Lower leg skin (tissue), 4 donors: ENCODE measurements around the gene PARK7. TPM values are rescaled to one million over a fixed set of nuclear protein-coding genes. Genes with fewer than 3 reads are reported as not detected.

Source experiments
- DNase-seq, 2 donors: peaks; one replicate each; pipeline ENCODE4 v3.0.0-alpha.2; 2019; ENCODE audit warnings: low spot score in 2 of 2
- H3K4me3 ChIP-seq: fragments of 200-600 bp; sonication (generic); 2 replicates; pipeline ENCODE4 v1.5.1; 2017; ENCODE audit warnings: mild to moderate bottlenecking, low read depth; ENCODE audit not compliant: poor library complexity, severe bottlenecking
- POLR2A ChIP-seq, 2 donors: fragments of 450-650 bp; IDR thresholded peaks; one replicate each; pipeline ENCODE4 v1.6.1; 2016 to 2017; ENCODE audit warnings: antibody characterized with exemption in 2 of 2, mild to moderate bottlenecking in 1 of 2, moderate library complexity in 1 of 2
- WGBS, 2 donors: methylation state at CpG; one replicate each; pipeline ENCODE4 v1.1.5; 2018; 5-methylcytosine and 5-hydroxymethylcytosine counted together
- intact Hi-C: fragments of 100-400 bp; cut with DNase I; formaldehyde crosslinking; loops from one replicate; pipeline ENCODE4 v1.15.0; 2023; ENCODE audit warnings: low total_unique reads
- total RNA-seq, 4 donors: library from RNA; depleted of rRNA; stranded (reverse); fragments of >200 nt; gene quantifications; one replicate each; pipeline ENCODE4 v1.1.0, GENCODE V29; 2016
- TF ChIP-seq, protein P1 (sequence below), 3 donors: fragments of 450-650 bp; IDR thresholded peaks; one replicate each; pipeline ENCODE4 v1.5.1; 2016; ENCODE audit warnings: antibody characterized with exemption in 3 of 3, mild to moderate bottlenecking in 3 of 3, moderate library complexity in 2 of 3

Gene PARK7
- total RNA-seq, 4 donors from 2014 or later, result 74.8 to 94.0 (median 87.8) TPM

DNA sequence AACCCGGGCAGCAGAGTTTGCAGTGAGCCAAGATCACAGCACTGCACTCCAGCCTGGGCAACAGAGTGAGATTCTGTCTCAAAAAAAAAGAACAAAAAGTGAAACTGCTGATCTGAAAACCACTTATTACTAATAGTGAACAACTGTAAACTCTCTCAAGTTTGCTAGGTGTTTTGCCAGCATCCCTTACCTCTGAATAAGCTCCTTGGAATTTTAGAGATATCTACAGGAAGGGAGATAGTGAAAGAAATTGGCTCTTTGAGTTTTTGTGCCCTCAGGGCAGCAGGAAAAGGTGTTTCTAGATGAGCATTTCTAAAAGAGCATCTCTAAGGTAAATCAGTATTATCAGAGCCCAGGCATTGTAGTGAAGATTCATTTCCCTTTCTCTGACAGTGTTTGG, 27.1 kb downstream of the PARK7 start:
- intact Hi-C loops, result no loop called here
- H3K4me3 ChIP-seq, result no peak overlapping the region

DNA sequence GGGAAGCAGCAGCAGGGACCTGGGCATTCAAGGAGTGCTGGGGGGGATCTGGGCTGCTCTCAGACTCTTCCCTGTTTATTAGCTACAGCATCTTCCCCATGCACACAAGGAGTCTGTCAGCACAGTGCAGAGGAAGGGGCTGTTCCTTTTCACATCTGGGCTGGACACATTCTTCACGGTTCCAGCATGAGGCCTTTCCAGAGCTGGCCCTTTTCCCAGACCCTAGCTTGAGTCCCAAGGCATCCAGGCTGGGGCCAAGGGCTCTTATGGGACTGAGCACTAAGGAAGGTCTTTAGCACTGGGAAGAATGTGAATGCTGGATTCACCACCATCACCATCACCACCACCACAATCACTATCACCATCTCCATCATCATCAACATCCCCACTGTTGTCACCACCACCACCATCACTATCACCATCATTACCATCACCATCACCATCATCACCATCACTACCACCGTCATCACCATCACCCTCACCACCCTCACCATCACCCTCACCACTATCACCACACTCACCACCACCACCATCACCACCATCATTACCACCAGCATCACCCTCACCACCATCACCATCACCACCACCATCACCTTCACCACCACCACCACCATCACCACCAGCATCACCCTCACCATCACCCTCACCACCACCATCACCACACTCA, 28.4 kb downstream of the PARK7 start:
- WGBS, 2 donors, result 67 to 78% methylated on average over 2 of the region's 2 CpGs
- TF ChIP-seq, protein P1, sequence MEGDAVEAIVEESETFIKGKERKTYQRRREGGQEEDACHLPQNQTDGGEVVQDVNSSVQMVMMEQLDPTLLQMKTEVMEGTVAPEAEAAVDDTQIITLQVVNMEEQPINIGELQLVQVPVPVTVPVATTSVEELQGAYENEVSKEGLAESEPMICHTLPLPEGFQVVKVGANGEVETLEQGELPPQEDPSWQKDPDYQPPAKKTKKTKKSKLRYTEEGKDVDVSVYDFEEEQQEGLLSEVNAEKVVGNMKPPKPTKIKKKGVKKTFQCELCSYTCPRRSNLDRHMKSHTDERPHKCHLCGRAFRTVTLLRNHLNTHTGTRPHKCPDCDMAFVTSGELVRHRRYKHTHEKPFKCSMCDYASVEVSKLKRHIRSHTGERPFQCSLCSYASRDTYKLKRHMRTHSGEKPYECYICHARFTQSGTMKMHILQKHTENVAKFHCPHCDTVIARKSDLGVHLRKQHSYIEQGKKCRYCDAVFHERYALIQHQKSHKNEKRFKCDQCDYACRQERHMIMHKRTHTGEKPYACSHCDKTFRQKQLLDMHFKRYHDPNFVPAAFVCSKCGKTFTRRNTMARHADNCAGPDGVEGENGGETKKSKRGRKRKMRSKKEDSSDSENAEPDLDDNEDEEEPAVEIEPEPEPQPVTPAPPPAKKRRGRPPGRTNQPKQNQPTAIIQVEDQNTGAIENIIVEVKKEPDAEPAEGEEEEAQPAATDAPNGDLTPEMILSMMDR (IDR thresholded peaks at IDR 0.05), result no peak
- TF ChIP-seq POLR2A (IDR thresholded peaks at IDR 0.05), result no peak
- no peak overlapping the region for H3K4me3 ChIP-seq
- DNase-seq, result no peak
- intact Hi-C loops, result no loop called here

More for the DNA sequence above, 27.1 kb downstream of the PARK7 start:
- no peak for DNase-seq
- 56 to 89% methylated on average over 1 of the region's 1 CpG for WGBS, 2 donors
- no peak for TF ChIP-seq POLR2A (IDR thresholded peaks at IDR 0.05)
- TF ChIP-seq, protein P1 (IDR thresholded peaks at IDR 0.05), result no peak

GRCh38 chr1:7991504-7992440, 30.3 kb downstream of the PARK7 start:
- WGBS, 2 donors, result 82 to 87% methylated on average over 18 of the region's 18 CpGs
- H3K4me3 ChIP-seq, result no peak overlapping the region
- no peak for DNase-seq
- TF ChIP-seq, protein P1 (IDR thresholded peaks at IDR 0.05), result no peak
- no peak for TF ChIP-seq POLR2A (IDR thresholded peaks at IDR 0.05)
- intact Hi-C loops, result no loop called here

DNA sequence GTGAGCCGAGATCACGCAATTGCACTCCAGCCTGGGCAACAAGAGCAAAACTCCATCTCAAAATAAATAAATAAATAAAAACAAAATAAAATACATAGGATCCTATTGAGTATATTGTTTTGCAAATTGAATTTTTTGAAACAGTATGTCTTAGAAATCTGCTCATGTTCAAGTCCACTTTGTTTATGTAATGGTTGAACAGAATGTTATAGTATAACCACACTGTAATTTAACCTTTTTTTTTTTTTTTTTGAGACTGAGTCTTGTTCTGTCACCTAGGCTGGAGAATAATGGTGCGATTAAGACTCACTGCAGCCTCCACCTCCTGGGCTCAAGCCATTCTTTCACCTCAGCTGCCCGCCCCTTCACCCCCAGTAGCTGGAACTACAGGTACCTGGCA, 31.4 kb downstream of the PARK7 start:
- WGBS, 2 donors, result 90 to 97% methylated on average over 4 of the region's 4 CpGs
- no peak overlapping the region for H3K4me3 ChIP-seq
- DNase-seq, result no peak
- TF ChIP-seq, protein P1 (IDR thresholded peaks at IDR 0.05), result no peak
- TF ChIP-seq POLR2A (IDR thresholded peaks at IDR 0.05), result no peak
- intact Hi-C loops, result no loop called here

- no peak for DNase-seq
- no peak for TF ChIP-seq POLR2A (IDR thresholded peaks at IDR 0.05)
- TF ChIP-seq, protein P1 (IDR thresholded peaks at IDR 0.05), result no peak
- H3K4me3 ChIP-seq, result no peak overlapping the region
- WGBS, 2 donors, result 92 to 94% methylated on average over 19 of the region's 19 CpGs
- intact Hi-C loops, result no loop called here
Observed at GRCh38 chr1:7993593-7994479, 32.3 kb downstream of the PARK7 start.
